ENCODE measurements around the gene ACBD3. TPM values are rescaled to one million over a fixed set of nuclear protein-coding genes. Genes with fewer than 3 reads are reported as not detected.
"Not testable (repeated sequence)": the region's sequence is repeated elsewhere in the genome, so short reads cannot be mapped to it uniquely, and the experiment has no call there.

The ACBD3 gene
- total RNA-seq, 2 donors from 2014 or later, result 25.4 to 40.8 TPM

- ATAC-seq, result no peak
- DNase-seq, result no peak
- intact Hi-C loops (cut with DNase I), result no loop called here
Measured at GRCh38 chr1:226203240-226203639, 16.7 kb upstream of the ACBD3 start.

GRCh38 chr1:226202666-226203065 is 16.1 kb upstream of the ACBD3 start:
- DNase-seq; ATAC-seq; intact Hi-C loops (cut with DNase I): not testable (repeated sequence)

- ATAC-seq (no peak), DNase-seq (no peak)
- intact Hi-C loops (cut with DNase I), result no loop called here
Measured at GRCh38 chr1:226202246-226202645, 15.7 kb upstream of the ACBD3 start.

- ATAC-seq, result no peak
- no peak for DNase-seq
- intact Hi-C loops (cut with DNase I), result no loop called here
Measured at GRCh38 chr1:226201029-226201593, 14.6 kb upstream of the ACBD3 start.

- intact Hi-C loops (cut with DNase I), result loop anchor here (2.0 to 5.0 kb wide), 2 partner anchors 73 to 75 kb away; no protein-coding TSS in a partner anchor
- no peak for ATAC-seq
- no peak for DNase-seq
Measured at GRCh38 chr1:226199971-226200370, 13.4 kb upstream of the ACBD3 start.

- intact Hi-C loops (cut with DNase I), result loop anchor here in 1 of 2 donors (5.0 kb wide), 1 partner anchor 68 kb away; no protein-coding TSS in a partner anchor
- ATAC-seq (no peak), DNase-seq (no peak)
Measured at GRCh38 chr1:226195144-226195543, 8.6 kb upstream of the ACBD3 start.

- ATAC-seq (no peak), DNase-seq (no peak)
- intact Hi-C loops (cut with DNase I), result no loop called here
Measured at GRCh38 chr1:226187380-226187779, 839 bp upstream of the ACBD3 start.

- intact Hi-C loops (cut with DNase I), result no loop called here
- DNase-seq, result no peak
- ATAC-seq, result no peak
Measured at GRCh38 chr1:226187019-226187322, 430 bp upstream of the ACBD3 start.

- intact Hi-C loops (cut with DNase I), result no loop called here
- DNase-seq (no peak), ATAC-seq (no peak)
Measured at GRCh38 chr1:226185141-226186036, 1.2 kb downstream of the ACBD3 start.

- intact Hi-C loops (cut with DNase I), result no loop called here
- peak; percentile 70 for DNase-seq
Measured at GRCh38 chr1:226181996-226182714, 4.4 kb downstream of the ACBD3 start.

GRCh38 chr1:226176870-226177269 is 9.7 kb downstream of the ACBD3 start:
- ATAC-seq, result no peak
- DNase-seq, result no peak
- intact Hi-C loops (cut with DNase I), result no loop called here

More at GRCh38 chr1:226181996-226182714, 4.4 kb downstream of the ACBD3 start:
- ATAC-seq, result peak in 1 of 2 donors; percentile 13

GRCh38 chr1:226172589-226172988 is 14.0 kb downstream of the ACBD3 start:
- DNase-seq (no peak), ATAC-seq (no peak)
- intact Hi-C loops (cut with DNase I), result no loop called here

GRCh38 chr1:226166341-226166740 is 20.2 kb downstream of the ACBD3 start:
- intact Hi-C loops (cut with DNase I), result no loop called here
- no peak for DNase-seq

GRCh38 chr1:226164154-226164553 is 22.4 kb downstream of the ACBD3 start:
- ATAC-seq (no peak), DNase-seq (no peak)
- intact Hi-C loops (cut with DNase I), result no loop called here

More at GRCh38 chr1:226166341-226166740, 20.2 kb downstream of the ACBD3 start:
- no peak for ATAC-seq

GRCh38 chr1:226162898-226163297 is 23.6 kb downstream of the ACBD3 start:
- DNase-seq (no peak), ATAC-seq (no peak)
- intact Hi-C loops (cut with DNase I), result no loop called here

GRCh38 chr1:226158983-226159382 is 27.6 kb downstream of the ACBD3 start:
- ATAC-seq (no peak), DNase-seq (no peak)
- intact Hi-C loops (cut with DNase I), result no loop called here

GRCh38 chr1:226158457-226158856 is 28.1 kb downstream of the ACBD3 start:
- DNase-seq (no peak), ATAC-seq (no peak)
- intact Hi-C loops (cut with DNase I), result no loop called here

- intact Hi-C loops (cut with DNase I), result no loop called here
- peak in 1 of 2 donors; percentile 36 for ATAC-seq
- no peak for DNase-seq
Measured at GRCh38 chr1:226157761-226158316, 28.7 kb downstream of the ACBD3 start.

- intact Hi-C loops (cut with DNase I), result no loop called here
- DNase-seq, result no peak
- no peak for ATAC-seq
Measured at GRCh38 chr1:226154593-226154992, 31.9 kb downstream of the ACBD3 start.

GRCh38 chr1:226149806-226150205 is 36.7 kb downstream of the ACBD3 start:
- ATAC-seq, result no peak
- DNase-seq, result no peak
- intact Hi-C loops (cut with DNase I), result no loop called here

All from left cardiac atrium (tissue), 4 donors.